Measurements from ENCODE around the gene SMARCD3.

SMARCD3 gene

DNA sequence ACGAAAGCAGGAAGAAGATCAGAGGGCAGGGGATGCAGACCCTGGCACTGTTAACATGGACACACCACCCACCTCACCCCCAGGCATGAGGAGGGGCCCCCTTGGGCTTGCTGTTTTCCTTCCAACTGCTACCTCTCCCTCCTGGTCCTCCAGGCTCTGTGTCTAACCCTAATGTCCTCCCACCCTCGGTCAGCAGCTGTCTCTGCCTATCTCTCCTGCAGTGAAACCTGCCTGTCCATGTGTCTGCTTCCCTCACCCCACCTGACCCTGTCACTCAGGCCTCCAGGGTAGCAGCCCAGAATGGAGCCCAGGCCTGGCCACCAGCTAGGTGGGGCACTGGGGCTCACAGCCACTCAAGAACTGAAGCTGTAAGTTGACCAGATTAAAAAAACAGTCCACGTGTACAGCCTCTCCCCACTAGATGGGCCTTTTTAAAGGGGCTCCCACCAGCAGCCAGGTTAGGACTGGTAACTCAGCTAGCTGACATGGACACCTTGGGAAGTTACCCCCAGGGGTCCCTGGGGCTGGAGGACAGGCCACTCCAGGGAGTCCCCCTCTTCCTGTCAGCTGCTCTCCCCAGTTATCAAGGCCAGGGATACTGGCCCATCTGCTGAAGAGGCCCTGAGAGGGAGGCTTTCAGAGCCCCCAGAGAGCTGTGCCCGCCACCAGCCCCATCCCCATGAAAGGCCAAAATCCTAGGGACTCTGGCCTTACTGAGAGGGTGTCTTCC is 1.5 kb downstream of the SMARCD3 start:
- no peak for DNase-seq

DNA sequence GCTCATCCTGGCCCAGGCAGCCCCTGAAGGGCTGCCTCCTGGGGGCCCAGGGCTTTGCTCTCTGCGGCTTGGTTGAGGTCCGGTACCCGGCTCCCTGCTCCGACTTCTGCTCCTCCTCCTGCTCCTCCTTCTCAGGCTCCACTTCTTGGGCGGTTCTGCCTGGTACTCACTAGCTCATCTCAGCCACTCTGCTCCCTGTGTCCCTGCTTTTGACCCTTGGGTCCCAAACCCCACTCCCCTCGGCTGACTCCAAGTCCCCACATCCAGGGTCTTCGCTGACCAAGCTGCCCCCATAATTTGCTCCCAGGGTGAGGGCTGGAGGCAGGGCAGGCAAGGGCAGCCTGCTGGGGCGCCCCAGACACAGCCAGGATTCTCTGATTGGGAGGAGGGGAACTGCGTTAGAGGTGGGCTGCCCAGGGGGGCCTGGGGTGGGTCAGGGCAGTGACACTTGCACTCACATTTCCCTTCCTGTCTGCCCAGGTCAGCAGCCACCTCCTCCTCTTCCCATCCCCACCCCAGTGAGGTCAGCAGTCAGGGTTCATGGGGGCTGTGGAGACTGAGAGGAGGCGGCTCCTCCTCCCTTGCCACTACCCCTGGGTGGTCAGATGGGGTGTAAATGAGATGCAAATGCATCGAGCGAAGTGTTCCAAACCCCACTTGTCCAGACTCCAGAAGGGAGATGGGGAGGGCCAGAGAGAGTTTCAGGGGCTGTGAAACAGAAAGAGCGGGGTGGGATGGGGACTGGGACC is 2.2 kb downstream of the SMARCD3 start:
- DNase-seq, result no peak

DNA sequence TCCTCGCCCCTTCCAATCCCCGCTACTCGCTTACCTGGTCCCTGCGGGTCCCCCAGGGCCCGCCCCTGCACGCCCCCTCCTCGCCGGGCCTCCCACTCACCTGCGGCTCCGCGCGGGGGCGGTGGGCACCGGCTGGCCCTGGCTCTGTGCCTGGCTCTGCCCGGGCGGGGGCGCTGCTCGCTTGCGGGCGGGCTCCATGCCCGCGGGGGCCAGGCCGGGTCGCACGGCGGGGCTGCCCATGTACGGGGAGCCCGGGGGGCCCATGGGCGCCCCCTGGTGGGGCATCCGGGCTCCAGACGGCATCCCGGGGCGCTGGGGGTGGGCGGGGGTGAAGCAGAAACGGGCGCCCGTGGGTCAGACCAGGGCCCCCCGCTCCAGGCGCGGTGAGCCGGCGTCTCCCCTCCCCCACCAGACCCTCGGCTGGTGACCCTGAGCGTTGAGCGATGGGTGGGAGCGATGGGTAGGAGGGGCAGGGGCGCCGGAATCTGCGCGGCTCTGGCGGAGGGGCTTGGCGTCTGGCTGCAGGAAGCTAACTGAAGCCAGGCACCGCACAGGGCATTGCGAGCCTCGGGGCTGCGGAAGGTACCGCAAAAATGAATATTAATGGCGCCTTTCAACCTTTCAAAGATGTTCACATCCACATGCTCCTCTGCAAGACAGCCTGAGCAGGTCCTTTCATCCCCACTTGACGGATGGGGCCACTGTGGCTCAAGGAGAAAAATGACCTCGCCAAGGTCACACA is 3.0 kb downstream of the SMARCD3 start:
- DNase-seq, result no peak

DNA sequence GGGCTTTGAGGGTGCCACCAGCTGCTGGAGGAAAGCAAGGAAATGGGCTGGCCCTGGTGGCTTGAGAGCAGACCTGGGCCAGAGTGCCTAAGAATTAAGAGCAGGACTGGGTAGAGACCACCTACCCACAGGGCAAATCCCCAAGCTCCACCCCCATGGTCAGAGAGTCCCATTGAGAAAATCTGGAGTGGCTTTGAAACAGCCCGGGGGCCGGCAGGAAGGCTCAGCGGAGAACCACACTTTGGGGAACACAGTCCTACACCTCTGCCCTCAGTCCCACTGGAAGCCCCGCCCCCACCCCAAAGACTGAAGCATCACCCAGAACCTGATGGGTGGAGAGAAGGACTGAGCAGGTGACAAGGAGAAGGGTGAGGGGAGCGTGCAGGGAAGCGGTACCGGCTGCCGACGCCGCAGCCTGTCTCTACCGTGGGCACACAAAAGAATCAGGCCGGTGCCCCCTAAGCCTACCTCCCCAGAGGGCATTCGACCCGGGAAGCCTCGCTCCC is 3.6 kb downstream of the SMARCD3 start:
- DNase-seq, result no peak

DNA sequence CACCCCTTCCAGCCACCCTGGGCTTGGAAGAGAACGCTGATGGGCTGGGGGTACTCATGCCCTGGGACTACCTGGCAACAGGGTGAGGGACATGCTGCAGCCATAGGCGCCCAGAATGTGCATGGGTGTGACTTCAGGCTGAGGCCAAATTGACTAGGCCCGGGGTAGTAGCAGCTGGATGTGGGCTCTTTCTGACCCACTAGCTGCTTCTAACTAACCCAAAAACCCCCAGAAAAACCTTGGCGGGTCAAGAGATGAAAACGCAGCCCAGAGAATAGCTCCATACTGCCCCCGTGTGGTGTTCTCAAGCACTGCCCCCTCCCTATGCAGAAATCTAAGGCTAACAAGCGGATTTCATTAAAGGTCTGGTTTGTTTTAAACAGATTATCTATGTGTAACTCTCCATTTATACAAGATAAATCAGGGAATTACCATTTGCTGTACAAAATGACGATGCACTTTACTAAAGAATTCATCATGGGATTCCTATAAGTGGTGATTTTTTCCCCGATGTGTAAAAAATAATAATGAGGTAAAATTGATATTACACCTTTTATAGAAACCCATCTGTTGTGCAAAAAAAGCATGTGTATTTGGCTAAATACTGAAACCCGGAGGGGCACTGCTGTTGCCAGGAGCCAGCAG is 4.2 kb downstream of the SMARCD3 start:
- no peak for DNase-seq

DNA sequence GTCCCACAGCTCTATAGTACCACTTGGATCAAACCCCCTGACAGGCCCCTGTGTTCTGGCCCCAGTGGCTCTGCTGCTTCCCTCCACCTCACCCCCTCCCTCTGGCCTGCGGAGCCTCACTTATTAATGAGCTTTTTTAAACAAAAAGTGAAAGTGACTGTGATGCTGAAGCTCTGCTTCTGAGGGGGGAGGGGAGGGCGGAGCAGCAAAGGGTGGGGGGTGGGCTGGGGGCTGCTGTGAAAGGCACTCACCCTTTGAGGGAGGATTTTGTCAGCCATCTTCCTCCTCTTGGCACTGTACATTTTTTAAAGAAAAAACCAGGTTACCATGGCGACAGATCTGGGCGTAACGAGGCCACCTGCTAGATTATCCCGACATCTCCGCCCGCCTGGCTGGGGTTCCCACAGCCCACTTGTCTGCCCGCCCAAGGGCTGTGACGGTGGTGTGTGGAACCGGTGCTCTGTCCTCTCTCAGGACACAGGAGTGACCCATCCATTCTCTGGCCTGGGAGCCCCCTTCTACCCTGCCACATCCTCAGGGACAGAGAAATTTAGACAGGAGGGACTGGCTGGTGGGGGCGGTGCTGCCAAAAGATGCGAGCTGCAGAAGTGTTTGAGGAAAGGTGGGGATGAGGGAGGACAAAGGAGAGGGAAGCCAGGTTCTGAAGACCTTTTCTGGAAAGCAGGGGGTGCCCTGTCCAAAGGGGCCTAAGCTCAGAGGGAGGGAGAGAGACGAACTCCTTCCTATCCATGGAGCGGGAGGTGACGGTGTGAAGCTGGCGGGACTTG is 4.9 kb downstream of the SMARCD3 start:
- peak; percentile 47 for DNase-seq

DNA sequence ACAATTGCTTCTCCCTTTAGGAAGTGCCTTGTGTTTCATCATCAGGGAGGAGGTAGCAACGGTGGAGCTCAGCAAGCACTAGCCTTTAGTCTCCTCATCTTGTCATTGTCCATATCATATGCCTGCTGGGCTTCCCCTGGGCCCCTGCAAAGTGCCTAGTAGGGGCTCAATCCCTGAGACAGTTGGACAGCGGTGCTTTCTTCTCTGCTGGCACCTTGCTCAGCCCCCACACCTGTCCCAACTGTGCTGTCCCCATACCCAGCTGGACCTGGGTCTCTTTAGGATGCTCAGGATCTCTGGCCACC is 5.5 kb downstream of the SMARCD3 start:
- no peak for DNase-seq

DNA sequence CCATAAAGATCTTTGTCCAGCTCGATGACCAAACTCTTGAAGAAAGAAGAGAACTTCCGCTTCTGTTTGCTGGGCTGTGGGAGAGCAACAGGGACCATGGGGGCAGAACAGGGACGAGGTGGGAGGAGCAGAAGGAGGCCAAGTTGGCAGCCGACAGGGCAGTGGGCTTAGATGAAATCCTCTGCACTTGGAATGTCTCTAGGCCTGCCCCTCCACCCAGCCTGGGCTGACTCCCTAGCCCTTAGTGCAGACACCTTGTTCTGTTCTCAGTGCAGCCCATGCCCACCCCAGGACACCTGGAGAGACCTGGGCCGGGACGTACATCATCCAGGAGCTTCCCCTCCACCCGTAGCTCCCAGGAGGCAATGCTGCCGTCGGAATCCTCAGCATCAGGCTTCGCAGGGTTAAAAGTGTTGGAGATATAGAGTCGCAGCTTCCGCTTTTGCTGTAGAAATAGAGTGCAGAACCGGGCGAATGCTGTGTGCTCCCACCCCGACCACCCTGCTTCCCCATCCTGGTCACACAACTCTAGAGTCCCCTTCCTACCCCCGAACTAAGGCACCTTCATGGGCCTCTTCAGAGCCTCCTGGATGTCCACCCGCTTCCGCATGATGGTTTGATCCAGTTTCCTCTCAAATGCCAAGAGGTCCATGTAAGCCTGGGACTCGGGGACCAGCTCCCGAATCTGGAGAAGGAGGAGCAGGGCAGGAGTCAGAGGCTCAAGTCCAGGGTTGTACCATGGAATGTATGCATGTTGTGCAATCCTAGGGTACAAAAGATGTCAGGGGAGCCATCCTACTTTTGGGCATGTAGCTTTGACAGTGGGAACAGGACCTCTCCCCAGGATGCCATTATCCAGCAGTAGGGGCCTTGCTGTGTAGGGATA is 6.1 kb downstream of the SMARCD3 start:
- no peak for DNase-seq

DNA sequence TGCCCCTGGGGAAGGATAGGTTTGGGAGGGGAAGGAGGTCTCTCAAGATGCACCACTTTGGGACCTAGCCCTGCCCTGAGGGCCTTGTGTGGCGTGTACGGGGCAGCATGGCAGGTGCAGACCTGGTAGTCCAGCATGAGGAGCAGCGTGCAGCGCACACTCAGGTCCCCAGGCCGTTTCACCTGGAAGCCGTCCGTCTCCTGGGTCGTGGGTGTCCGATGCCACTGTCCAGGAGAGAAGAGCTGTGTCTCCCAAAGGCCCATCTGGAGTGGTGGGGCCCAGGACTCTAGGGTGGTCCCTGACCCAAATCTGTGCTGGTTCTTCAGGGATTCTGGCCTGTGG is 6.8 kb downstream of the SMARCD3 start:
- DNase-seq, result no peak

DNA sequence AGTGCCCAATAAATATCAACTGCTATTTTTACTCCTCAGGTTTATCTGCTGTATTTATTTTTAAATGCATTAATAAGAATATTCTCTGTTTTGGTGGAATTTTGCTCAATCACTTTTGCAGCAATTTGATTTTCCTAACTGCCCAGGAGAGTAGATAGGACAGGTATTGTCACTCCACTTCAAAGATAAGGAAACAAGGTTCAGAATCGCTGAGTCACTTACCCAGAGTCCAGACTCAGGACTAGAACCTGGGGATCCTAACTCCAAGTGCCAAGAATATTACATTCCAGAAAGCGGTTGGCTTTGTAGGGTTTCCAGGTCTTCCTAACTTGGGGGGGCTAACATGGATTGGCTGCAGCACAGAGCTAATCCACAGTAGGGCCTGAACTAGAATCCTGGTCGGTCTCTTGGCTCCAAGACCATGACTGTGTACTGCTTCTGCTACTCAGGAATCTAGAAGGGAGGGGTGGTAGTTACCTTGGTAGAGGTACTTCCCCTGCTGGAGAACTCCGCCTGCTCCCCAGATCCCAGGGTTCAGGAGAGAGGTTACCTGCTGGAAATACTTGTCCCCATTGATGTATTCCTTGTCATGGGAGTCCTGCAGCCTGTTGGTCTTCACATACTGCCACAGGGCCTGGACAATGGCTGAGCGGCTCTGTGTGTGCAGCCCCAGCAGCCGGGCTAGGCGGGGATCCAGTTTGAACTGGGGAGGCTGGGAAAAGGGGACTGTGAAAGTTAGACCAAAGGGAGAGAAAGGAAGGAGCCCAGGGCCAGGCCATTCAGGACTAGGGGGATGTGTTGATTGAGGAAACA is 7.3 kb downstream of the SMARCD3 start:
- no peak for DNase-seq

DNA sequence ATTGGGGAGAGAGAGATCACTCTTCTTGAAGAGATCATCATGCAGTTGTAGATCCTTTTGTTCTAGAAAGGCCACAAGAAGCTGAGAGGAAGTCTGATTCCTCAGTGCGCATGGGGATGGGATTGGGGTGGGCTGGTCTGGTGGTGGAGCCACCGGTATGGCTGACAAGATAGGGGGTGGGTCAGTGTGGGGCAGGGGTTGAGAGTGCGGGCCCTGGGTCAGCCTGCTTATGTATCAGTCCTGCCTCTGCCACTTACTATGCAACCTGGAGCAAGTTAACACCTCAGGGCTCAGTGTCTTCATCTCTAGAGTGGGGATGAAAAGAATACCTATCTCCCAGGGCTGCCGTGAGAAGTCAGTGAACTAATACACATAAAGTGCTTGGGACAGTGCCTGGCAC is 8.0 kb downstream of the SMARCD3 start:
- DNase-seq, result no peak

DNA sequence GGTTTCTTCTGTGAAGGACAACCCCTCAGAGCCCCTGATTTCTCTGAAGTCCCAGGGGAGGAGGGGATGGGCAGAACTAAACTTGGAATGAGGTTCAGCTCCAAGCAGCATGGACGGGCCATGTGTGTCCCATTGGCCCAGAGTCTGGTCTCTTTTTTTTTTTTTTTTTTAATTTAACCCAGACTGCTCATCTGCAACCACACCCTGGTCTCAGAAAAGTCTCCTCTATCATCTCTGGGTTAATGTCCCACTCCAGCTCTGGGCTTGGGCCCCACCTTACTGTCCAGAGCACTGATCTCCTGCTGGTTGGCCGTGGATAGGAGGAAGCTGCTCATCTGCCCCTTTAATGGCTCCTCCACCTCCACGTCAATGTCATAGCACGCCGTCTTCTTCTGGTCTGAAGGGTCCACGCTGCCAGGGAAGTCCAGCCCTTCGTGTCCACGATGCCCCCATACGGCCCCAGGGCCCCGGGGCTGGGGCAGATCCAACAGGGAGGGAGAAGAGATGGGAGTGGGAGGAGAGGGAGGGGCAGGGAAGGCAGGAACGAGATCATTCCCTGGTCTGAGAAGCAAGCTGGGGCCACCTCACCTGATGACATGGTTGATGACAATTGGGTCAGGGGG is 8.5 kb downstream of the SMARCD3 start:
- DNase-seq, result no peak

DNA sequence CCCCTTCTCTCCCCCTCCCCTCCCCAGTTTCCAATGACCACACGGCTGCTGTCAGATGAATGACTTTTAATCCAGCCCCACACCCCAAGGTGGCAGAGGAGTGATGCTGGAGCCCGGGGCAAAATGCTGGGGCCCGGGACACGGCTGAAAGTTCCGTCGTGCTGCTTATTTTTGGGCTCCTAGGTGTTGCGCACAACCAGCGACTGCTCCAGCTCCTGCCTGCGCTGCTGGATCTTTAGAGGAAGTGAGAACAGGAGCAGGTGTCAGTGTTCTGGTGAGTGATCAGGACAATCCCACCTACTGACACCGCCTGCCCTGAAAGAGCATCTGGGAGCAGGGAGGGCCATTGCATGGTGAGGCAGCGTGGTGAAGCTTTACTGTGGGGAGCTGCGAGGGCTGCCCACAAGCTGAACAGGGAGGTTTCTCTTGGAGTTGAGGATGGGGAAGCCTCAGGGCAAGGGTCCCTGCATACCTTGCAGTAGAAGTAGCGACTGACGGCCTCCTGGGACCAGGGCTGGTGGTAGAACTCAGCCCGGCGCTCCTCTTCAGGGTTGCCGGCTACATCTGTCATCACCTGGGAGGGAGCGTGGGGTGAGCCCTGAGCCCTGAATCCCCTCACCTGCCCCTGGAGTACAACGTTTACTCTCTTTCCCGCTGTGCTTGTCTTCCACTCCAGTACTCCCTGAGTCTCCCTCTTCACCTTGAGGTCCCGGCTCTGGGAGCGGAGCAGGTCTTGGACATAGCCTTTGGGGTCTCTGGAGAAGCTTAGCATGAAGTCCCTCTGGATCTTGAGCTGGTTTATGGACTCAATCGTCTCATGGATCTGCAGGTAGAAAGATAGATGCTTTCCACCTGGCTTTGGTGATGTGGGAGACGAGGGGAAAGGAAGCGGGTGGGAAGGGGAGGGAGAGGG is 9.3 kb downstream of the SMARCD3 start:
- no peak for DNase-seq

DNA sequence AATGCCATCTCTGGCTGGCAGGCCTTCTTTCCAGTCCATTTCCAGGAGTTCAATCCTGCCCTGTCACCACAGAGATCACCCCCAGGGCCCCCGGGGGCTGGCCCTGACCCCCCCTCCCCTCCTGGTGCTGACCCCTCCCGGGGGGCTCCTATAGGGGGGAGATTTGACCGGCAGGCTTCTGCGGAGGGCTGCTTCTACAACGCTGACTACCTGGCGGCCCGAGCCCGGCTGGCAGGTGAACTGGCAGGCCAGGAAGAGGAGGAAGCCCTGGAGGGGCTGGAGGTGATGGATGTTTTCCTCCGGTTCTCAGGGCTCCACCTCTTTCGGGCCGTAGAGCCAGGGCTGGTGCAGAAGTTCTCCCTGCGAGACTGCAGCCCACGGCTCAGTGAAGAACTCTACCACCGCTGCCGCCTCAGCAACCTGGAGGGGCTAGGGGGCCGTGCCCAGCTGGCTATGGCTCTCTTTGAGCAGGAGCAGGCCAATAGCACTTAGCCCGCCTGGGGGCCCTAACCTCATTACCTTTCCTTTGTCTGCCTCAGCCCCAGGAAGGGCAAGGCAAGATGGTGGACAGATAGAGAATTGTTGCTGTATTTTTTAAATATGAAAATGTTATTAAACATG is 10.2 kb downstream of the SMARCD3 start:
- DNase-seq, result no peak

DNA sequence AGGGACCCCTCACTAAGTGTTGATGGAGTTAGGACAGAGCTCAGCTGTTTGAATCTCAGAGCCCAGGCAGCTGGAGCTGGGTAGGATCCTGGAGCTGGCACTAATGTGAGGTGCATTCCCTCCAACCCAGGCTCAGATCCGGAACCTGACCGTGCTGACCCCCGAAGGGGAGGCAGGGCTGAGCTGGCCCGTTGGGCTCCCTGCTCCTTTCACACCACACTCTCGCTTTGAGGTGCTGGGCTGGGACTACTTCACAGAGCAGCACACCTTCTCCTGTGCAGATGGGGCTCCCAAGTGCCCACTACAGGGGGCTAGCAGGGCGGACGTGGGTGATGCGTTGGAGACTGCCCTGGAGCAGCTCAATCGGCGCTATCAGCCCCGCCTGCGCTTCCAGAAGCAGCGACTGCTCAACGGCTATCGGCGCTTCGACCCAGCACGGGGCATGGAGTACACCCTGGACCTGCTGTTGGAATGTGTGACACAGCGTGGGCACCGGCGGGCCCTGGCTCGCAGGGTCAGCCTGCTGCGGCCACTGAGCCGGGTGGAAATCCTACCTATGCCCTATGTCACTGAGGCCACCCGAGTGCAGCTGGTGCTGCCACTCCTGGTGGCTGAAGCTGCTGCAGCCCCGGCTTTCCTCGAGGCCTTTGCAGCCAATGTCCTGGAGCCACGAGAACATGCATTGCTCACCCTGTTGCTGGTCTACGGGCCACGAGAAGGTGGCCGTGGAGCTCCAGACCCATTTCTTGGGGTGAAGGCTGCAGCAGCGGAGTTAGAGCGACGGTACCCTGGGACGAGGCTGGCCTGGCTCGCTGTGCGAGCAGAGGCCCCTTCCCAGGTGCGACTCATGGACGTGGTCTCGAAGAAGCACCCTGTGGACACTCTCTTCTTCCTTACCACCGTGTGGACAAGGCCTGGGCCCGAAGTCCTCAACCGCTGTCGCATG is 11.0 kb downstream of the SMARCD3 start:
- DNase-seq, result no peak

DNA sequence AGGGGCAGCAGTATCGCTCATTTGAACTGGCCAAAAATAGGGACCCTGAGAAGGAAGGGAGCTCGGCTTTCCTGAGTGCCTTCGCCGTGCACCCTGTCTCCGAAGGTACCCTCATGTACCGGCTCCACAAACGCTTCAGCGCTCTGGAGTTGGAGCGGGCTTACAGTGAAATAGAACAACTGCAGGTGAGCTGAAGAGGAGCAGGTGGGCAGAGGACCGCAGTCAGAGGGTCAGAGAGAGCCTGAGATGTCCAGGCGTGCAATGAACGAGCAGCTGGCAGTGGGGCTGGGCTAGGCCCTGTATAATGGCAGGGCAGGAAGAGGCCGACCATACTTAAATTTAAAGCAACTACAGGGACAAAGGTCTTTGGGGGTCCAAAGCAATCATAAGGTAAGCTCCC is 12.1 kb downstream of the SMARCD3 start:
- no peak for DNase-seq

DNA sequence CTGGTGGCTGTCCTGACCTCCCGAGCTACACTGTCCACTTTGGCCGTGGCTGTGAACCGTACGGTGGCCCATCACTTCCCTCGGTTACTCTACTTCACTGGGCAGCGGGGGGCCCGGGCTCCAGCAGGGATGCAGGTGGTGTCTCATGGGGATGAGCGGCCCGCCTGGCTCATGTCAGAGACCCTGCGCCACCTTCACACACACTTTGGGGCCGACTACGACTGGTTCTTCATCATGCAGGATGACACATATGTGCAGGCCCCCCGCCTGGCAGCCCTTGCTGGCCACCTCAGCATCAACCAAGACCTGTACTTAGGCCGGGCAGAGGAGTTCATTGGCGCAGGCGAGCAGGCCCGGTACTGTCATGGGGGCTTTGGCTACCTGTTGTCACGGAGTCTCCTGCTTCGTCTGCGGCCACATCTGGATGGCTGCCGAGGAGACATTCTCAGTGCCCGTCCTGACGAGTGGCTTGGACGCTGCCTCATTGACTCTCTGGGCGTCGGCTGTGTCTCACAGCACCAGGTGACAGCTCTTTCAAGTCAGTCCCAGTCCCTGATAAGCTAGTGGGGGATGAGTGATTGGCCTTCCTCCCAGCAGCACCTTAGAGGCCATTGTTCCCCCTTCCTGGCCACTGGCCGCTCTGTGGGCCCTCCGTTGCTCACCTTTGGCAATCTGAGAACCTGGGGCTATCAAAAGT is 13.3 kb downstream of the SMARCD3 start:
- DNase-seq, result no peak

Data from NCI-H2107 (cell line).